CD4-positive, CD25-positive, alpha-beta regulatory T cell (primary cell): ENCODE results near the gene OR2B3. TPM values are rescaled to one million over a fixed set of nuclear protein-coding genes. Genes with fewer than 3 reads are reported as not detected.

ENCODE experiments used
- ATAC-seq, 2 donors: fragments of 150-1000 bp; cut with Tn5 transposase; one replicate each; pipeline ENCODE4 v1.10.0; 2021; ENCODE audit warnings: low read depth in 2 of 2, moderate number of reproducible peaks in 2 of 2, moderate library complexity in 1 of 2
- DNase-seq, 3 donors: peaks; one replicate each; pipeline versions ENCODE4 v3.0.0 to v3.0.0-alpha.2; 2012 to 2022; ENCODE audit warnings: mixed read lengths in 1 of 3
- H3K27ac ChIP-seq: one replicate; pipeline ENCODE4 v1.7.0; 2013; ENCODE audit warnings: mild to moderate bottlenecking, low read length; ENCODE audit not compliant: insufficient read depth, poor library complexity, severe bottlenecking
- H3K27me3 ChIP-seq: one replicate; pipeline ENCODE4 v1.7.0; 2013; ENCODE audit warnings: low read length; ENCODE audit not compliant: control insufficient read depth, insufficient read depth
- H3K36me3 ChIP-seq: one replicate; pipeline ENCODE4 v1.7.0; 2013; ENCODE audit warnings: mild to moderate bottlenecking, low read length, moderate library complexity; ENCODE audit not compliant: control insufficient read depth, insufficient read depth
- H3K4me1 ChIP-seq: 2 replicates; pipeline ENCODE4 v1.7.0; 2013; ENCODE audit warnings: mild to moderate bottlenecking, low read length; ENCODE audit not compliant: insufficient read depth, control insufficient read depth, poor library complexity, severe bottlenecking
- H3K4me3 ChIP-seq: one replicate; pipeline ENCODE4 v1.7.0; 2013; ENCODE audit warnings: low read depth, mild to moderate bottlenecking, low read length, moderate library complexity
- H3K9me3 ChIP-seq, 2 experiments: 1 replicate in 1 of 2; 2 replicates in 1 of 2; pipeline ENCODE4 v1.7.0; 2013; ENCODE audit warnings: low read length in 2 of 2, mild to moderate bottlenecking in 1 of 2, moderate library complexity in 1 of 2; ENCODE audit not compliant: control insufficient read depth in 2 of 2
- H3K27ac Mint-ChIP-seq, 3 donors: one replicate each; pipeline ENCODE4 v1.8.0; 2020 to 2022; ENCODE audit warnings: mild to moderate bottlenecking in 3 of 3, mixed read lengths in 3 of 3, moderate library complexity in 2 of 3
- H3K27me3 Mint-ChIP-seq: one replicate; pipeline ENCODE4 v1.8.0; 2022; ENCODE audit warnings: mild to moderate bottlenecking, mixed read lengths
- H3K36me3 Mint-ChIP-seq: one replicate; pipeline ENCODE4 v1.8.0; 2020; ENCODE audit warnings: mixed read lengths
- H3K4me1 Mint-ChIP-seq, 4 donors: one replicate each; pipeline ENCODE4 v1.8.0; 2020 to 2022; ENCODE audit warnings: mixed read lengths in 4 of 4, mild to moderate bottlenecking in 1 of 4
- H3K4me3 Mint-ChIP-seq, 4 donors: one replicate each; pipeline ENCODE4 v1.8.0; 2020 to 2022; ENCODE audit warnings: mild to moderate bottlenecking in 4 of 4, mixed read lengths in 4 of 4, moderate library complexity in 3 of 4
- H3K9me3 Mint-ChIP-seq, 7 donors: one replicate each; pipeline ENCODE4 v1.8.0; 2020 to 2022; ENCODE audit warnings: mixed read lengths in 7 of 7, mild to moderate bottlenecking in 3 of 7, moderate library complexity in 2 of 7
- polyA plus RNA-seq, 4 donors: library from polyadenylated mRNA; unstranded; fragments of 300-500 nt; fragmentation: Illumina TruSeq; gene quantifications; one replicate each; pipeline ENCODE4 v1.2.3, GENCODE V29; 2021
- total RNA-seq: library from RNA; stranded (reverse); gene quantifications from one replicate; pipeline ENCODE4 v1.2.3, GENCODE V29; 2022

Gene OR2B3
- total and polyA plus RNA-seq, 5 donors from 2014 or later = not detected

GRCh38 chr6:29097803-29098202, 10.7 kb upstream of the OR2B3 start:
- H3K27ac ChIP-seq = no peak overlapping the region
- H3K4me1 ChIP-seq = no peaks in the 10 kb centered on the region
- Mint-ChIP-seq H3K27ac (no peak overlapping the region), H3K4me3 (no peak overlapping the region), H3K9me3 (peaks cover 0 to 2% (median 0%) of the 10 kb centered on the region in 7 donors), H3K4me1 (no peaks in the 10 kb centered on the region), H3K36me3 (no peaks in the 10 kb centered on the region), H3K27me3 (peaks cover 15% of the 10 kb centered on the region)
- no peak overlapping the region for H3K4me3 ChIP-seq
- H3K9me3 ChIP-seq = no peaks in the 10 kb centered on the region
- no peaks in the 10 kb centered on the region for H3K36me3 ChIP-seq
- DNase-seq = no peak
- peaks cover 3% of the 10 kb centered on the region for H3K27me3 ChIP-seq
- ATAC-seq = no peak

- Histone ChIP-seq H3K4me1 (no peaks in the 10 kb centered on the region), H3K27ac (no peak overlapping the region), H3K27me3 (peaks cover 3% of the 10 kb centered on the region), H3K36me3 (no peaks in the 10 kb centered on the region), H3K9me3 (no peaks in the 10 kb centered on the region), H3K4me3 (no peak overlapping the region)
- Mint-ChIP-seq H3K4me1 (no peaks in the 10 kb centered on the region), H3K27ac (no peak overlapping the region), H3K4me3 (no peak overlapping the region), H3K9me3 (peaks cover 0 to 3% (median 0%) of the 10 kb centered on the region in 7 donors), H3K27me3 (peaks cover 14% of the 10 kb centered on the region), H3K36me3 (no peaks in the 10 kb centered on the region)
- DNase-seq (no peak), ATAC-seq (no peak)
Measured at GRCh38 chr6:29092957-29093356, 5.8 kb upstream of the OR2B3 start.

GRCh38 chr6:29082457-29082856, 4.7 kb downstream of the OR2B3 start:
- ATAC-seq = no peak

DNA sequence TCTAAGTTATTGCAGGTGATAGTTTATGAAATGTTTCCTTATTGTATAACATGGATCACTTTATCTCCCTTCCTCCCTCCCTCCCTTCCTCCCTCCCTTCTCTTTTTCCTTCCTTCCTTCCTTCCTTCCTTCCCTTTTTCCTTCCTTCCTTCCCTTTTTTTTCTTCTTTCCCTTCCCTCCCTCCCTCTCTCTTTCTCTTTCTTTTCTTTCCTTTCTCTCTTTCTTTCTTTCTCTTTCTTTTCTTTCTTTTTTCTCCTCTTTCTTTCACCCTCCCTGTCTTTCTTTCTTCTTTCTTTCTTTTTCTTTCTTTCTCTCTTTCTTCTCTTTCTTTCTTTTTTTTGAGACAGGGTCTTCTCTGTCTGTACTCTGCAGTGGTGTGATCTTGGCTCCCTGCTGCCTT, 5.8 kb downstream of the OR2B3 start:
- Mint-ChIP-seq H3K27ac (no peak overlapping the region), H3K4me1 (peaks cover 0 to 3% (median 1%) of the 10 kb centered on the region in 4 donors), H3K27me3 (peaks cover 4% of the 10 kb centered on the region), H3K9me3 (peaks cover 0 to 2% (median 0%) of the 10 kb centered on the region in 7 donors), H3K36me3 (no peaks in the 10 kb centered on the region), H3K4me3 (no peak overlapping the region)
- no peak overlapping the region for H3K27ac ChIP-seq
- no peaks in the 10 kb centered on the region for H3K9me3 ChIP-seq
- DNase-seq (no peak), ATAC-seq (no peak)
- H3K27me3 ChIP-seq = peaks cover 1% of the 10 kb centered on the region
- H3K4me3 ChIP-seq = no peak overlapping the region
- H3K36me3 ChIP-seq = no peaks in the 10 kb centered on the region
- H3K4me1 ChIP-seq = no peaks in the 10 kb centered on the region

More at GRCh38 chr6:29082457-29082856, 4.7 kb downstream of the OR2B3 start:
- no peak overlapping the region for H3K27ac ChIP-seq
- no peaks in the 10 kb centered on the region for H3K27me3 ChIP-seq
- H3K9me3 ChIP-seq = no peaks in the 10 kb centered on the region
- Mint-ChIP-seq H3K9me3 (peaks cover 0 to 2% (median 0%) of the 10 kb centered on the region in 7 donors), H3K4me1 (peaks cover 0 to 3% (median 1%) of the 10 kb centered on the region in 4 donors), H3K4me3 (no peak overlapping the region), H3K27ac (no peak overlapping the region), H3K36me3 (no peaks in the 10 kb centered on the region), H3K27me3 (peaks cover under 1% of the 10 kb centered on the region)
- no peak overlapping the region for H3K4me3 ChIP-seq
- no peak for DNase-seq
- H3K4me1 ChIP-seq = no peaks in the 10 kb centered on the region
- H3K36me3 ChIP-seq = no peaks in the 10 kb centered on the region

DNA sequence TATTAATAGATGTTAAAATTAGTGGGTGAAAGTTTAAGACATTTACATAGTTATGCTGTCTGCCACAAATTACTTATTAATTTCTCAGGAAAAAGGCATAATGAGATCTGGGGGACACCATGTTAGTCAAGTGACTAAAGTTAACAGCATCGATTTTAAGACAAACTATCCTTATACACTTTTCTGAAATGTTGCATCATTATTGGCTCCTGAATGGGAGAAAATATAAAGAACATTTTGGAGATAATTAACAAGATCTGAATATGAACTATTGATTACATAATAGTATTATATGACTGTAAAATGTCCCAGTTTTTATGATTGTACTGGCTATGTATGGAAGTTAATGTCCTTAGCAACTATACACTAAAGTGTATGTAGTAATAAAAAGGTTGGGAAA, 7.9 kb downstream of the OR2B3 start:
- H3K36me3 Mint-ChIP-seq = no peaks in the 10 kb centered on the region
- H3K27ac Mint-ChIP-seq = no peak overlapping the region
- H3K9me3 Mint-ChIP-seq = peaks cover 0 to 2% (median 0%) of the 10 kb centered on the region in 7 donors
- Histone ChIP-seq H3K36me3 (no peaks in the 10 kb centered on the region), H3K4me1 (no peaks in the 10 kb centered on the region), H3K4me3 (no peak overlapping the region), H3K9me3 (no peaks in the 10 kb centered on the region), H3K27me3 (peaks cover 2% of the 10 kb centered on the region), H3K27ac (no peak overlapping the region)
- peaks cover 8% of the 10 kb centered on the region for H3K27me3 Mint-ChIP-seq
- no peak overlapping the region for H3K4me3 Mint-ChIP-seq
- ATAC-seq (no peak), DNase-seq (no peak)
- H3K4me1 Mint-ChIP-seq = peaks cover 0 to 3% (median 1%) of the 10 kb centered on the region in 4 donors

GRCh38 chr6:29071831-29072723, 15.0 kb downstream of the OR2B3 start:
- Mint-ChIP-seq H3K4me1 (no peaks in the 10 kb centered on the region), H3K36me3 (no peaks in the 10 kb centered on the region), H3K4me3 (no peak overlapping the region), H3K27ac (no peak overlapping the region), H3K27me3 (peaks cover 14% of the 10 kb centered on the region), H3K9me3 (peaks cover 0 to 4% (median 0%) of the 10 kb centered on the region in 7 donors)
- Histone ChIP-seq H3K36me3 (no peaks in the 10 kb centered on the region), H3K4me1 (no peaks in the 10 kb centered on the region), H3K9me3 (no peaks in the 10 kb centered on the region), H3K27me3 (peaks cover 10% of the 10 kb centered on the region), H3K4me3 (no peak overlapping the region), H3K27ac (no peak overlapping the region)
- no peak for ATAC-seq
- peak in 1 of 3 donors; percentile 35 for DNase-seq

- no peak overlapping the region for H3K4me3 ChIP-seq
- no peaks in the 10 kb centered on the region for H3K9me3 ChIP-seq
- Mint-ChIP-seq H3K4me1 (no peaks in the 10 kb centered on the region), H3K4me3 (no peak overlapping the region), H3K36me3 (no peaks in the 10 kb centered on the region), H3K27me3 (peaks cover 30% of the 10 kb centered on the region), H3K9me3 (peaks cover 0 to 5% (median 0%) of the 10 kb centered on the region in 7 donors), H3K27ac (no peak overlapping the region)
- H3K4me1 ChIP-seq = no peaks in the 10 kb centered on the region
- no peaks in the 10 kb centered on the region for H3K36me3 ChIP-seq
- DNase-seq = no peak
- H3K27ac ChIP-seq = no peak overlapping the region
- peaks cover 9% of the 10 kb centered on the region for H3K27me3 ChIP-seq
- ATAC-seq = no peak
Measured at GRCh38 chr6:29051680-29052079, 35.4 kb downstream of the OR2B3 start.

DNA sequence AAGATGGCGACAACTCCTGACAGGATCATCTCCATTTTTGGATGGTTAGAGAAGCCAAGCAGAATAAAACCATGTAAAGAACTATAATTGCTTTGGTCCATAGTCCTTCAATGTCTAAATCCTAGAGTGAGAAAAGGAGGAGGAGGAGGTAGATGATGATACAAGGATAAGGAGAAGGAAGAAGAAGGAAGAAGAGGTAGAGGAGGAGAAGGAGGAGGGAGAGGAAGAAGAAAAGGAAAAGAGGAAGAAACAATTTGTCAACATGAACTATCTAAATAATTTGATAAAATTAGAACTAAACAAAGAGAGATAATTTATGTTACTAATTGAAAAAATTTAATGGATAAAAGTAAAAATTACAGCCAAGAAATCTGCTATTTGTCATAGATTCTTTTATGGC, 42.0 kb downstream of the OR2B3 start, which contains the start of gene OR2W1:
OR2W1 (minus strand) TSS at position 101 of the 400 bp plus-strand sequence; CDS start at position 101, 0 bp downstream.
- Histone ChIP-seq H3K4me1 (no peaks in the 10 kb centered on the region), H3K4me3 (no peak within 1 kb of the TSS), H3K27me3 (peaks cover 25% of the 10 kb centered on the region), H3K9me3 (peaks cover 4 to 9% of the 10 kb centered on the region in 2 experiments), H3K27ac (no peak within 1 kb of the TSS), H3K36me3 (no peaks in the 10 kb centered on the region)
- no peaks in the 10 kb centered on the region for H3K36me3 Mint-ChIP-seq
- H3K4me1 Mint-ChIP-seq = no peaks in the 10 kb centered on the region
- peaks cover 30% of the 10 kb centered on the region for H3K27me3 Mint-ChIP-seq
- H3K9me3 Mint-ChIP-seq = peaks cover 0 to 4% (median 3%) of the 10 kb centered on the region in 7 donors
- H3K27ac Mint-ChIP-seq = peak within 1 kb of the TSS in 1 of 3 donors; percentile 4
- ATAC-seq (no peak), DNase-seq (no peak)
- H3K4me3 Mint-ChIP-seq = no peak within 1 kb of the TSS
